Nephron (organoid): ENCODE results near the gene TMEM144.

Source experiments
- H3K27ac Mint-ChIP-seq, 3 experiments: 2 replicates each; pipeline ENCODE4 v1.8.0; 2020; ENCODE audit warnings: mixed read lengths in 3 of 3, mild to moderate bottlenecking in 2 of 3, moderate library complexity in 1 of 3
- H3K27me3 Mint-ChIP-seq: 2 replicates; pipeline ENCODE4 v1.8.0; 2021; ENCODE audit warnings: low read depth, mild to moderate bottlenecking, moderate library complexity, mixed read lengths
- H3K36me3 Mint-ChIP-seq: 2 replicates; pipeline ENCODE4 v1.8.0; 2020; ENCODE audit warnings: low read depth, mixed read lengths
- H3K4me1 Mint-ChIP-seq: 2 replicates; pipeline ENCODE4 v1.8.0; 2020; ENCODE audit warnings: mixed read lengths
- H3K4me3 Mint-ChIP-seq, 3 experiments: 2 replicates each; pipeline ENCODE4 v1.8.0; 2020; ENCODE audit warnings: mild to moderate bottlenecking in 3 of 3, mixed read lengths in 3 of 3, moderate library complexity in 2 of 3
- H3K9me3 Mint-ChIP-seq: 2 replicates; pipeline ENCODE4 v1.8.0; 2020; ENCODE audit warnings: mixed read lengths
- CTCF ChIP-seq, 3 experiments: fragments of 200-600 bp; sonication (generic); IDR thresholded peaks; one replicate each; pipeline ENCODE4 v1.5.0; 2021; ENCODE audit warnings: antibody characterized with exemption in 3 of 3; ENCODE audit not compliant: unreplicated experiment in 3 of 3

The TMEM144 gene

GRCh38 chr4:158285429-158286216 lies 75.3 kb downstream of the TMEM144 start:
- H3K4me1 Mint-ChIP-seq, result no peaks in the 10 kb centered on the region
- no peaks in the 10 kb centered on the region for H3K9me3 Mint-ChIP-seq
- TF ChIP-seq CTCF (IDR thresholded peaks at IDR 0.05; ENCODE audit: unreplicated experiment in 3 of 3), result no peak
- H3K27me3 Mint-ChIP-seq, result no peaks in the 10 kb centered on the region
- H3K36me3 Mint-ChIP-seq, result no peaks in the 10 kb centered on the region
- no peak overlapping the region for H3K4me3 Mint-ChIP-seq
- H3K27ac Mint-ChIP-seq, result no peak overlapping the region

GRCh38 chr4:158290912-158291311 lies 80.6 kb downstream of the TMEM144 start:
- H3K27ac Mint-ChIP-seq, result no peak overlapping the region
- H3K4me1 Mint-ChIP-seq, result no peaks in the 10 kb centered on the region
- no peak for TF ChIP-seq CTCF (IDR thresholded peaks at IDR 0.05; ENCODE audit: unreplicated experiment in 3 of 3)
- peaks cover 22% of the 10 kb centered on the region for H3K9me3 Mint-ChIP-seq
- H3K27me3 Mint-ChIP-seq, result no peaks in the 10 kb centered on the region
- no peak overlapping the region for H3K4me3 Mint-ChIP-seq
- H3K36me3 Mint-ChIP-seq, result no peaks in the 10 kb centered on the region

- no peak overlapping the region for H3K27ac Mint-ChIP-seq
- H3K4me3 Mint-ChIP-seq, result no peak overlapping the region
- H3K9me3 Mint-ChIP-seq, result peaks cover 25% of the 10 kb centered on the region
Measured at GRCh38 chr4:158291334-158292055, 81.2 kb downstream of the TMEM144 start.

DNA sequence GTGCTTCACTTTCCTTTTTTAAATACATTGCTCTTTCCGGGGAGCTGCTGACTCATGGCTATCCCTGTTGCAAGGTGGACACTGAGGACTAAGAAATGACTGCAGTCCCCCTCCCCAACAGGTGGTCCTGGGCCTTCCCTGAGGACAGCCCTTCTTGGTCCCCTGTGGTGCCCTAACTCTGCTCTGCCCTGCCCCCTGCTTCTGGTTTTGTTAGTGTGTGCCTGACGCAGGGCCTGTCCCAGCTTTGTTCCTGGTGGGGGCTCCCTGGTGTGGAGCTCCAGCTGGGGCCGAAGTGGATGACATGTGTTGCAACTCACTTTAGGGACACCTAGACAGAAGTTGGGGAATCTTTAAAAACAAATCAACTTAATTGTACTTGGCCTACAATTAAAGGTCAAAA lies 81.9 kb downstream of the TMEM144 start:
- no peak overlapping the region for H3K4me3 Mint-ChIP-seq
- peaks cover 25% of the 10 kb centered on the region for H3K9me3 Mint-ChIP-seq
- no peaks in the 10 kb centered on the region for H3K36me3 Mint-ChIP-seq
- no peak for TF ChIP-seq CTCF (IDR thresholded peaks at IDR 0.05; ENCODE audit: unreplicated experiment in 3 of 3)
- no peaks in the 10 kb centered on the region for H3K4me1 Mint-ChIP-seq
- H3K27me3 Mint-ChIP-seq, result no peaks in the 10 kb centered on the region
- H3K27ac Mint-ChIP-seq, result no peak overlapping the region

More at GRCh38 chr4:158291334-158292055, 81.2 kb downstream of the TMEM144 start:
- Mint-ChIP-seq H3K27me3 (no peaks in the 10 kb centered on the region), H3K4me1 (no peaks in the 10 kb centered on the region), H3K36me3 (no peaks in the 10 kb centered on the region)
- TF ChIP-seq CTCF (IDR thresholded peaks at IDR 0.05; ENCODE audit: unreplicated experiment in 3 of 3), result no peak

DNA sequence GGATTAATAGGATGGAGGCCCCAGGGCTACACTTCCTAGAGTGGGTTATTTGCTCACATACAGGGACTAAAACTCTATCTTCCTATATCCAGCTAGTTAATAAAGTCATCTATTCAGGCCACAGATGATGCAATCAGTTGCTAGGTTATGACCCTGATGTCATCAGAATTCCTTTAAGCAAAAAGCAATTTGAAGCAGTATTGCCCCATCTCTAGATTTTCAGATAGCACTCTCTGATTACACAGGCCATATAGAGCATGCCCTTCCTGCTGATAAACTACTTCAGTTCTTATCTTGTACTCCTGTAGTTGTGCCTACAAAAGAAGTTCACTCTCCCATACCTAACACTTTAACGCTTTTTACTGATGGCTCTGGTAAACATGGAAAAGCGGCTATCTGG lies 84.8 kb downstream of the TMEM144 start:
- no peaks in the 10 kb centered on the region for H3K27me3 Mint-ChIP-seq
- H3K4me3 Mint-ChIP-seq, result no peak overlapping the region
- H3K4me1 Mint-ChIP-seq, result no peaks in the 10 kb centered on the region
- H3K9me3 Mint-ChIP-seq, result peaks cover 25% of the 10 kb centered on the region
- TF ChIP-seq CTCF (IDR thresholded peaks at IDR 0.05; ENCODE audit: unreplicated experiment in 3 of 3), result no peak
- H3K36me3 Mint-ChIP-seq, result no peaks in the 10 kb centered on the region
- no peak overlapping the region for H3K27ac Mint-ChIP-seq
